Stomach (tissue), 9 donors: Measurements from ENCODE around the gene CBX3. TPM values are rescaled to one million over a fixed set of nuclear protein-coding genes. Genes with fewer than 3 reads are reported as not detected.

ENCODE experiments used
- DNase-seq, 2 donors: peaks; one replicate each; pipeline versions ENCODE4 v3.0.0 to v3.0.0-alpha.2; 2013 to 2019
- H3K27ac ChIP-seq, 5 donors: fragments of 200-600 bp in 4 of 5; sonication (generic) in 4 of 5; one replicate each; pipeline ENCODE4 v1.5.1; 2013 to 2019; ENCODE audit warnings: mild to moderate bottlenecking in 1 of 5, moderate library complexity in 1 of 5
- H3K27me3 ChIP-seq, 3 donors: fragments of 200-600 bp; sonication (generic); one replicate each; pipeline ENCODE4 v1.5.1; 2017 to 2019; ENCODE audit warnings: mixed run types in 1 of 3
- H3K36me3 ChIP-seq, 4 donors: fragments of 200-600 bp; sonication (generic); 1 replicate in 3 of 4; 2 replicates in 1 of 4; pipeline ENCODE4 v1.5.1; 2016 to 2019
- H3K4me1 ChIP-seq, 4 donors: fragments of 200-600 bp; sonication (generic); one replicate each; pipeline ENCODE4 v1.5.1; 2016 to 2019
- H3K4me3 ChIP-seq, 4 donors: fragments of 200-600 bp; sonication (generic) in 3 of 4; one replicate each; pipeline ENCODE4 v1.5.1; 2016 to 2019; ENCODE audit warnings: mild to moderate bottlenecking in 1 of 4
- H3K9me3 ChIP-seq, 4 donors: fragments of 200-600 bp; sonication (generic); one replicate each; pipeline ENCODE4 v1.5.1; 2016 to 2019
- CTCF ChIP-seq, 7 experiments: fragments of 450-650 bp in 4 of 7; fragments of 200-600 bp in 3 of 7; sonication (generic) in 3 of 7; IDR thresholded peaks; one replicate each; pipeline ENCODE4 v1.5.1; 2016 to 2019; ENCODE audit warnings: antibody characterized with exemption in 7 of 7, control low read depth in 2 of 7, mild to moderate bottlenecking in 1 of 7
- EP300 ChIP-seq: sonication (generic); formaldehyde crosslinking; IDR thresholded peaks from one replicate; pipeline ENCODE4 v1.6.1; 2017; ENCODE audit warnings: antibody characterized with exemption
- POLR2A ChIP-seq, 4 donors: fragments of 450-650 bp; IDR thresholded peaks; one replicate each; pipeline ENCODE4 v1.6.1; 2016; ENCODE audit warnings: antibody characterized with exemption in 4 of 4, control low read depth in 2 of 4, mild to moderate bottlenecking in 1 of 4, moderate library complexity in 1 of 4
- POLR2AphosphoS5 ChIP-seq, 3 donors: sonication (generic); formaldehyde crosslinking; IDR thresholded peaks; one replicate each; pipeline ENCODE4 v1.6.1; 2016; ENCODE audit warnings: antibody characterized with exemption in 3 of 3
- WGBS, 5 donors: extraction: QIAGEN DNeasy Blood & Tissue Kit in 3 of 5; methylation state at CpG; one replicate each; pipeline versions ENCODE4 v1.1.5 to v1.1.7; 2013 to 2018; 5-methylcytosine and 5-hydroxymethylcytosine counted together
- intact Hi-C: fragments of 100-400 bp; cut with DNase I; formaldehyde crosslinking; loops from one replicate; pipeline ENCODE4 v1.15.1; 2023; ENCODE audit warnings: low total_unique reads
- polyA plus RNA-seq, 3 donors: library from polyadenylated mRNA; stranded (reverse); fragments of 200-250 nt; gene quantifications; one replicate each; pipeline ENCODE4 v1.2.3, GENCODE V29; 2013
- total RNA-seq, 5 donors: library from RNA; depleted of rRNA; stranded (reverse); fragments of >200 nt; gene quantifications; one replicate each; pipeline versions ENCODE4 v1.1.0 to v1.2.3, GENCODE V29; 2014 to 2016
- donor health status: healthy with polysubstance abuse.
- donor health status: Bipolar disorder and iron deficiency.
- donor health status: healthy.

The CBX3 gene
- total and polyA plus RNA-seq, 8 donors, result 21.4 to 156 (median 76.2) TPM

- H3K27me3 ChIP-seq, result peaks cover 0 to 31% (median 6%) of the 10 kb centered on the region in 3 donors
- no peaks in the 10 kb centered on the region for H3K36me3 ChIP-seq
- TF ChIP-seq POLR2AphosphoS5 (IDR thresholded peaks at IDR 0.05) (peak in 1 of 3 donors; percentile 36), CTCF (IDR thresholded peaks at IDR 0.05) (no peak)
- intact Hi-C loops, result no loop called here
- 68 to 74% (median 72%) methylated on average over 20 of the region's 20 CpGs for whole genome bisulfite sequencing, 5 donors
- H3K4me3 ChIP-seq, result peak overlapping the region in 2 of 4 donors; percentile 0 to 15
- peak overlapping the region in 3 of 5 donors; percentile 3 to 77 (median 62) for H3K27ac ChIP-seq
- DNase-seq, result peak in 1 of 2 donors; percentile 84
- peaks cover 21 to 49% (median 40%) of the 10 kb centered on the region in 4 donors for H3K4me1 ChIP-seq
- no peaks in the 10 kb centered on the region for H3K9me3 ChIP-seq
These were observed 44.8 kb upstream of the CBX3 start for GRCh38 chr7:26156451-26157420.

- WGBS, 5 donors, result 77 to 87% (median 85%) methylated on average over 4 of the region's 4 CpGs
- intact Hi-C loops, result no loop called here
- TF ChIP-seq POLR2A (IDR thresholded peaks at IDR 0.05) (no peak), POLR2AphosphoS5 (IDR thresholded peaks at IDR 0.05) (no peak), EP300 (no peak), CTCF (IDR thresholded peaks at IDR 0.05) (no peak)
- Histone ChIP-seq H3K27ac (no peak overlapping the region), H3K4me3 (no peak overlapping the region), H3K27me3 (peaks cover 0 to 22% (median 4%) of the 10 kb centered on the region in 3 donors), H3K9me3 (no peaks in the 10 kb centered on the region), H3K4me1 (peaks cover 18 to 44% (median 36%) of the 10 kb centered on the region in 4 donors), H3K36me3 (no peaks in the 10 kb centered on the region)
- DNase-seq, result no peak
These were observed 43.9 kb upstream of the CBX3 start for GRCh38 chr7:26157520-26158105.

GRCh38 chr7:26159243-26159642, 42.3 kb upstream of the CBX3 start:
- Histone ChIP-seq H3K27ac (no peak overlapping the region), H3K4me3 (no peak overlapping the region), H3K4me1 (peaks cover 13 to 28% (median 22%) of the 10 kb centered on the region in 4 donors), H3K36me3 (no peaks in the 10 kb centered on the region), H3K9me3 (no peaks in the 10 kb centered on the region), H3K27me3 (peaks cover 0 to 6% (median 0%) of the 10 kb centered on the region in 3 donors)
- TF ChIP-seq POLR2AphosphoS5 (IDR thresholded peaks at IDR 0.05) (no peak), CTCF (IDR thresholded peaks at IDR 0.05) (no peak), EP300 (no peak), POLR2A (IDR thresholded peaks at IDR 0.05) (no peak)
- 63 to 74% (median 71%) methylated on average over 2 of the region's 2 CpGs for WGBS, 5 donors
- intact Hi-C loops, result no loop called here
- DNase-seq, result no peak

- intact Hi-C loops, result no loop called here
- no peak for TF ChIP-seq POLR2A (IDR thresholded peaks at IDR 0.05)
- TF ChIP-seq CTCF (IDR thresholded peaks at IDR 0.05), result no peak
- no peak for TF ChIP-seq POLR2AphosphoS5 (IDR thresholded peaks at IDR 0.05)
- TF ChIP-seq EP300, result no peak
- Histone ChIP-seq H3K27ac (no peak overlapping the region), H3K4me3 (no peak overlapping the region), H3K9me3 (no peaks in the 10 kb centered on the region), H3K27me3 (no peaks in the 10 kb centered on the region), H3K36me3 (no peaks in the 10 kb centered on the region), H3K4me1 (peaks cover 2 to 13% (median 11%) of the 10 kb centered on the region in 4 donors)
- no peak for DNase-seq
- 90 to 100% (median 97%) methylated on average over 2 of the region's 2 CpGs for WGBS, 5 donors
These were observed 40.6 kb upstream of the CBX3 start for GRCh38 chr7:26160896-26161295.
